ENCODE data around the gene CTIF.

GRCh38 chr18:48673456-48673852, 134.6 kb downstream of the CTIF start:
- TF ChIP-seq CTCF (conservative IDR thresholded peaks at IDR 0.05 in 1 of 2, IDR thresholded peaks at IDR 0.05 in 1 of 2; ENCODE audit: low read depth in 1 of 2, low read length in 2 of 2): no peak
- no peak for TF ChIP-seq EZH2 (IDR thresholded peaks at IDR 0.05; ENCODE audit: low read length, missing control alignments)
